Measurements from ENCODE around the gene KIFC3.
"Not testable (repeated sequence)": the region's sequence is repeated elsewhere in the genome, so short reads cannot be mapped to it uniquely, and the experiment has no call there.

KIFC3 gene

DNA sequence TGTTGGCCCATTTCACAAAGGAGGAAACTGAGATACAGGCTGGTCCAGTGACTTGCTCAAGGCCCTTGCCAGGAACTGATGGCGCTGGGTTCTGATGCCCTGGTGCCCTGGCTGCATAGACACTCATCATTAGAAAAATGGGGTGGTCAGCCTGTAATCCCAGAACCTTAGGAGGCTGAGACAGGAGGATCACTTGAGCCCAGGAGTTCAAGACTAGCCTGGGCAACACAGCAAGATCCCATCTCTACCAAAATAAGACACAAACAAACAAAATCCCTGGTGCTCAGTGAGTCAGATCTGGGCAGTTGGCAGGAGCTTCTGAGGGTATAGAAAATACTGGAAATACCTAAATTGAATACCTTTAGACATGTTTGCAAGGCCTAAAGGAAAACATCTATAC is 41.1 kb upstream of the KIFC3 start:
- H3K4me3 Mint-ChIP-seq = no peak overlapping the region
- peaks cover 15% of the 10 kb centered on the region for H3K4me1 Mint-ChIP-seq
- TF ChIP-seq, protein P1, sequence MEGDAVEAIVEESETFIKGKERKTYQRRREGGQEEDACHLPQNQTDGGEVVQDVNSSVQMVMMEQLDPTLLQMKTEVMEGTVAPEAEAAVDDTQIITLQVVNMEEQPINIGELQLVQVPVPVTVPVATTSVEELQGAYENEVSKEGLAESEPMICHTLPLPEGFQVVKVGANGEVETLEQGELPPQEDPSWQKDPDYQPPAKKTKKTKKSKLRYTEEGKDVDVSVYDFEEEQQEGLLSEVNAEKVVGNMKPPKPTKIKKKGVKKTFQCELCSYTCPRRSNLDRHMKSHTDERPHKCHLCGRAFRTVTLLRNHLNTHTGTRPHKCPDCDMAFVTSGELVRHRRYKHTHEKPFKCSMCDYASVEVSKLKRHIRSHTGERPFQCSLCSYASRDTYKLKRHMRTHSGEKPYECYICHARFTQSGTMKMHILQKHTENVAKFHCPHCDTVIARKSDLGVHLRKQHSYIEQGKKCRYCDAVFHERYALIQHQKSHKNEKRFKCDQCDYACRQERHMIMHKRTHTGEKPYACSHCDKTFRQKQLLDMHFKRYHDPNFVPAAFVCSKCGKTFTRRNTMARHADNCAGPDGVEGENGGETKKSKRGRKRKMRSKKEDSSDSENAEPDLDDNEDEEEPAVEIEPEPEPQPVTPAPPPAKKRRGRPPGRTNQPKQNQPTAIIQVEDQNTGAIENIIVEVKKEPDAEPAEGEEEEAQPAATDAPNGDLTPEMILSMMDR (IDR thresholded peaks at IDR 0.05) = no peak
- H3K9me3 Mint-ChIP-seq = no peaks in the 10 kb centered on the region
- DNase-seq = no peak
- H3K27me3 Mint-ChIP-seq (ENCODE audit: low read depth, poor library complexity) = peaks cover 48% of the 10 kb centered on the region
- no peak overlapping the region for H3K27ac Mint-ChIP-seq
- H3K36me3 Mint-ChIP-seq (ENCODE audit: low read depth) = no peaks in the 10 kb centered on the region

DNA sequence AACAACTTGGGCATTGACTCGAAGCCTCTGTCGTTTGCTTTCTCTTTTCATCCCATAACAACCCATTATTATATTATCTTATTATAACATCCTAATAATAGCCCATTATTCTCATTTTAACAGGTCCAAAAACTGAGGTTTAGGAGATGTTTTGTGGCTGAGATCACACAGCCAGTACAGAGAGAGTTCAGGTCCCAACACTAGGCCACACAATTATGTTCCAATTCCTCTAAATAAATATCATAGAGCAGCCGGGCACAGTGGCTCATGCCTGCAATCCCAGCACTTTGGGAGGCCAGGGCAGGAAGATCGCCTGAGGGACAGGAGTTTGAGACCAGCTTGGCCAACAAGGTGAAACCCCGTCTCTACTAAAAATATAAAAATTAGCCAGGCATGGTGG is 40.3 kb upstream of the KIFC3 start:
- H3K4me1 Mint-ChIP-seq = peaks cover 15% of the 10 kb centered on the region
- no peak overlapping the region for H3K4me3 Mint-ChIP-seq
- DNase-seq = no peak
- no peak overlapping the region for H3K27ac Mint-ChIP-seq
- no peaks in the 10 kb centered on the region for H3K36me3 Mint-ChIP-seq (ENCODE audit: low read depth)
- no peaks in the 10 kb centered on the region for H3K9me3 Mint-ChIP-seq
- H3K27me3 Mint-ChIP-seq (ENCODE audit: low read depth, poor library complexity) = peaks cover 41% of the 10 kb centered on the region
- TF ChIP-seq, protein P1 (IDR thresholded peaks at IDR 0.05) = no peak

DNA sequence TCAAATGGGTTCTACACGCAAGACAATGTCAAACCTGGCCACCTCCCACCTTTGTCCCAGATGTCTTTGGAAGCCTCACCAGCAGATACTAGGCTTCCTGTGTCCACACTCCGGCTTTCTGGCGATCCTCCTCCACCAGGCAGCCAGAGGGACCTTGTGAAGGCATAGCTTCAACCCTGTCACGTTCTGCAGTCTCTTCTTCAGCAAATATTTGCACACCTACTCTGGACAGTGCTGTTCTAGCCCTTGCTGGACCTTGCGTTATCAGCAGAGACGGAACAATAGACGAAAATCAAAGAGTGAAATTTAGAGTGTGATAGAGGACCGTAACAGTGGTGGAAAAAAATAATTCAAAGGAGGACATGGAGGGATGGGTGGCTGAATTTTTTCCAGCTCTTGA is 38.5 kb upstream of the KIFC3 start:
- peaks cover 8% of the 10 kb centered on the region for H3K4me1 Mint-ChIP-seq
- DNase-seq = no peak
- TF ChIP-seq, protein P1 (IDR thresholded peaks at IDR 0.05) = no peak
- H3K36me3 Mint-ChIP-seq (ENCODE audit: low read depth) = no peaks in the 10 kb centered on the region
- H3K27ac Mint-ChIP-seq = no peak overlapping the region
- H3K27me3 Mint-ChIP-seq (ENCODE audit: low read depth, poor library complexity) = peaks cover 26% of the 10 kb centered on the region
- H3K4me3 Mint-ChIP-seq = no peak overlapping the region
- no peaks in the 10 kb centered on the region for H3K9me3 Mint-ChIP-seq

DNA sequence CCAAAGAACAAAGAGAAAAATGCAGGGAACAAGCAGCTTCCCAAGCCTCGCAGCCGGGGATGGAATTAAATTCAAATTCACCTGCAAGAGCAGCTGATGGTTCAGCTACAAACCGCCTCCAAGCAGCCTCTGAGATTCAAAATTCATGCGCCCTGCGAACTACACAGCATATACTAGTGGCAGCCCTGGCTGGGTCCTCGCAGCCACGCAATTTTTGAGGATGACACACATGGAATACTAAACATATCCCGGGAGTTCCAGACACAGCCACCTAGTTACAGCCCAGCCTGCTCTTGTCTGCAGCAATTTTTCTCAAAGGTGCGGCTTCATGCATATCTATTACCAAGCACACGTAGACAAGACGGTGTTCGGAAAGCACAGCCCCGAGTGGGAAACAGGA is 35.9 kb upstream of the KIFC3 start:
- Mint-ChIP-seq H3K36me3 (ENCODE audit: low read depth) (no peaks in the 10 kb centered on the region), H3K9me3 (no peaks in the 10 kb centered on the region), H3K27ac (no peak overlapping the region), H3K27me3 (ENCODE audit: low read depth, poor library complexity) (peaks cover 11% of the 10 kb centered on the region), H3K4me3 (no peak overlapping the region), H3K4me1 (peaks cover 8% of the 10 kb centered on the region)
- DNase-seq = no peak
- TF ChIP-seq, protein P1 (IDR thresholded peaks at IDR 0.05) = no peak

DNA sequence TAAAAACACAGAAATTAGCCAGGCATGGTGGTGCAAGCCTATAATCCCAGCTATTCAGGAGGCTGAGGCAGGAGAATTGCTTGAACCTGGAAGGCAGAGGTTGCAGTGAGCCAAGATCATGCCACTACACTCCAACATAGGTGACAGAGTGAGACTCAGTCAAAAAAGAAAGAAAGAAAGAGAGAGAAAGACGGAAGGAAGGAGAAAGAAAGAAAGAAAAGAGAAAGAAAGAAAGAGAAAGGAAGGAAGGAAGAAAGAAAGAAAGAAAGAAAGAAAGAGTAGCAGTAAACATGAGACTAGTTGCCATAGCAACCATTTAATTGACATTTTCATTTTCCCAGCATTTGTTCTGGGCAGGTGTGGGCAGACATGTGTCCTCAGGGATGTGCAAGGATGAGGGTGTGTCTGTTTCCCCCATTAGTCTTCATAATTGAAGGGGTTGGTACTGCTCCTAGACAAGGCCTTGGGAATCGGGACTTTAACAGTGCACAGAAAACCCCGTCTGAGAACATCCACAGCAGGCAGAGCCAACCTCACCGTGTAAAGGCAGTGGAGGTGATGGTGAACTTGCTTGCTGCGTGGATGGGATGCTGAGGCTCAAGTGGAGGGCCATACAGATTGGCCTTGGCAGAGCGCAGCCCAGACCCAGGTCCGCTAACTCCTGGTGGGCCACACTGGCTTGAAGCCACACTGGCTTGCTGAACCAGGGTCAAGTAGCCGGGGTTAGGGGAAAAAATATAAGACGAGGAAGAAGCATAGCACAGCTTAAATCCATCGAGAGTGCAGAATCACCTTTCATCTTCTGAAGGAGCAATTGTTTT is 35.2 kb upstream of the KIFC3 start:
- H3K27ac Mint-ChIP-seq = peak overlapping the region; percentile 4
- H3K9me3 Mint-ChIP-seq = no peaks in the 10 kb centered on the region
- no peak for DNase-seq
- H3K4me1 Mint-ChIP-seq = peaks cover 8% of the 10 kb centered on the region
- peaks cover 12% of the 10 kb centered on the region for H3K27me3 Mint-ChIP-seq (ENCODE audit: low read depth, poor library complexity)
- H3K4me3 Mint-ChIP-seq = no peak overlapping the region
- TF ChIP-seq, protein P1 (IDR thresholded peaks at IDR 0.05) = no peak
- H3K36me3 Mint-ChIP-seq (ENCODE audit: low read depth) = no peaks in the 10 kb centered on the region

DNA sequence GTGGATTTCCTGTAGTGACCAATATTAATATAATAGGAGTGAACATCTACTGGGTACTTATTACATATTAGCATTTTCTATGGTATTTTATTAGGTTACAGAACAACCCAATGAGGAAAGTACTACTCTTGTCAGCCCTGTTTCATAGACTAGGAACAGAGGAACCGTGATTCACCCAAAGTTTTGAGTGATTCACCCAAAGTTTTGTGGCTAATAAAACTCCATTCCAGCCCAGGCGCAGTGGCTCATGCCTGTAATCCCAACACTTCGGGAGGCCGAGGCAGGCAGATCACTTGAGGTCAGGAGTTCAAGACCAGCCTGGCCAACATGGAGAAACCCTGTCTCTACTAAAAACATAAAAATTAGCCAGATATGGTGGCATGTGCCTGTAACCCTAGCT is 33.1 kb upstream of the KIFC3 start:
- not testable (repeated sequence) for H3K36me3 Mint-ChIP-seq (ENCODE audit: low read depth); H3K4me1 Mint-ChIP-seq; H3K27ac Mint-ChIP-seq; H3K4me3 Mint-ChIP-seq; DNase-seq; H3K9me3 Mint-ChIP-seq
- peaks cover 14% of the 10 kb centered on the region for H3K27me3 Mint-ChIP-seq (ENCODE audit: low read depth, poor library complexity)
